Epithelial cell of esophagus (primary cell): ENCODE data around the gene ST8SIA6.
A peak's percentile ranks its signal among the peaks of the same experiment; 100 is the strongest.

Source experiments
- DNase-seq: peaks from one replicate; pipeline ENCODE4 v3.0.0; 2010; ENCODE audit warnings: low read depth
- H3K4me3 ChIP-seq: 2 replicates; pipeline ENCODE4 v1.5.1; 2011; ENCODE audit warnings: mild to moderate bottlenecking, low read length, control low read depth
- TF ChIP-seq, protein P1 (sequence below): IDR thresholded peaks from 2 replicates; pipeline ENCODE4 v1.5.1; 2011; ENCODE audit warnings: low read depth, mild to moderate bottlenecking, low read length, control low read depth, inconsistent platforms; ENCODE audit not compliant: insufficient read depth; ENCODE audit errors: missing control alignments

Gene ST8SIA6

DNA sequence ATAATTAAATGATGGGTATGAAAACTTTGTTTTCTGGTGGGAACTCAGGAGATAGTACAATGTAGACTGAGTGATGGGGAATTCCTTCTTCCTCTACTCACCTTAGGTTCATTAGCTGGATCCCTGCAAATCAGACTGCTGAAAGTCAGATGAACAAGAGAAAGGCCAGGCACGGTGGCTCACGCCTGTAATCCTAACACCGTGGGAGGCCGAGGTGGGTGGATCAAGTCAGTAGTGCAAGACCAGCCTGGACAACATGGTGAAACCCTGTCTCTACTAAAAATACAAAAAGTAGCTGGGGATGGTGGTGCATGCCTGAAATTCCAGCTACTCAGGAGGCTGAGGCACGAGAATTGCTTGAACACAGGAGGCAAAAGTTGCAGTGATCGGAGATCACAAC, 28.7 kb upstream of the ST8SIA6 start:
- no peak overlapping the region for H3K4me3 ChIP-seq
- TF ChIP-seq, protein P1, sequence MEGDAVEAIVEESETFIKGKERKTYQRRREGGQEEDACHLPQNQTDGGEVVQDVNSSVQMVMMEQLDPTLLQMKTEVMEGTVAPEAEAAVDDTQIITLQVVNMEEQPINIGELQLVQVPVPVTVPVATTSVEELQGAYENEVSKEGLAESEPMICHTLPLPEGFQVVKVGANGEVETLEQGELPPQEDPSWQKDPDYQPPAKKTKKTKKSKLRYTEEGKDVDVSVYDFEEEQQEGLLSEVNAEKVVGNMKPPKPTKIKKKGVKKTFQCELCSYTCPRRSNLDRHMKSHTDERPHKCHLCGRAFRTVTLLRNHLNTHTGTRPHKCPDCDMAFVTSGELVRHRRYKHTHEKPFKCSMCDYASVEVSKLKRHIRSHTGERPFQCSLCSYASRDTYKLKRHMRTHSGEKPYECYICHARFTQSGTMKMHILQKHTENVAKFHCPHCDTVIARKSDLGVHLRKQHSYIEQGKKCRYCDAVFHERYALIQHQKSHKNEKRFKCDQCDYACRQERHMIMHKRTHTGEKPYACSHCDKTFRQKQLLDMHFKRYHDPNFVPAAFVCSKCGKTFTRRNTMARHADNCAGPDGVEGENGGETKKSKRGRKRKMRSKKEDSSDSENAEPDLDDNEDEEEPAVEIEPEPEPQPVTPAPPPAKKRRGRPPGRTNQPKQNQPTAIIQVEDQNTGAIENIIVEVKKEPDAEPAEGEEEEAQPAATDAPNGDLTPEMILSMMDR = no peak
- DNase-seq = no peak

- TF ChIP-seq, protein P1 = no peak
- H3K4me3 ChIP-seq = no peak overlapping the region
- no peak for DNase-seq
These were observed 25.4 kb upstream of the ST8SIA6 start for GRCh38 chr10:17479822-17480221.

DNA sequence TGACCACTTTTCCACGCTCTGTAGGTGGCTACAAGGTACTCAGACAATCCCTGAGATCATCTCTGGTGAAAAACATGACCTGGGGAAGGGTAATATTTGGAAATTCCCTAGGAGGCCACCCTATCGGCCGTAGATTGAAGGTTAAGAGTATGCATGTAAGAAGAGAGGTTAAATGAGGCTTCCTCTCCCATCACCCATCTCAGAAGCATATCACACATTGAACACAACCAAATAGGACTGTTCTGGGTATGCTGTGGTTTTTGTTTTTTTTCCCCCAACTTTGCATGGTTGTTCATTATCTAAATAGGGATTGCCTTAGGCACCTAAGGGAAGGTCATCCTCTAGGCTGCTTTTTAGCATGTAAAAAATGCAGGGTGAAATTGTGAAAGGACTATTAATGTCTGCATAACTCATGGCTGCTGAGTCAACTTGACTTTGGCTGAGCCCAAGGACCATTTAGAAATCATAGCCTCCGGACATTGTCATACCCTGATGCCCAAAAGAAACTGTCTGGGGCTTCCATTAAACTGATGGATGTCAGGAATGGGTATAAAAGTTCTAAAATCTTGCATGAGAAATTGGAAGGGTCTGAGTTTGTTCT, 24.7 kb upstream of the ST8SIA6 start:
- TF ChIP-seq, protein P1 = no peak
- peak; percentile 27 for DNase-seq
- H3K4me3 ChIP-seq = no peak overlapping the region

DNA sequence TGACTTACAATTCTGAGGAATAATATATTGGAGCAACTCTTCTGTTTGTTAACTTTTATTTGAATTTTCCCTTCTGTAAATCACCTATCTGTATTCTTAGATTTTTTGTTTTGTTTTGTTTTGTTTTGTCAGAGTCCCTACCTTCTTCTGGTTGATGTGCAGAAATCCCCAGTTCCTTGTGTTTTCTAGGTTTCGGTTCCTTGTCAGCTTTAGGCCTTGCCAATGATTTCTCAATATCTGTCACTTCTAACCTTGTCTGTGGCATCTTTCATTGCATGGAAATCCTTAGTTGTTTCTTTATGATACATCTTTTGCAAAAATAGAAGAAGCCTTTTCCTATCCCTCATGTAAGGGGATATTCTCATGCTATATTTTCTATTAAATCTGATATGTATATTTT, 21.7 kb upstream of the ST8SIA6 start:
- TF ChIP-seq, protein P1 = no peak
- DNase-seq = no peak
- H3K4me3 ChIP-seq = no peak overlapping the region

DNA sequence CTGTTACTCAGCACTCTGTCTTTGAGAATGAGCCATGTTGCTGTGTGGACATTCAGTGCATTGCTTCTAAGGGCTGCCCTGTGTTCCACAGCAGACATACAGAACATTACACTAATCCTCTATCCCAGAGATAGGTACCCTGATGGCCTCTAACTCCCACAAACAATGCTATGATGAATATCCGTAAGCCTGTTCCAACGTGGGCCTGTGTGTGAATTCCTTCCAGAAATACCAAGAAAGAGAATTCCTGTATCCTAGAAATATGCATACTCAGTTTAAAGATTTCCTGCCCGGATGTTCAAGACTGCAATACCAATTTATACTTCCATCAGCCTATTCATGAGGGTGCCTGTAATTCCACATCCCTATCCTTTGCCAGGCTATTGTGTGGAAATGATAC, 21.3 kb upstream of the ST8SIA6 start:
- TF ChIP-seq, protein P1 = no peak
- H3K4me3 ChIP-seq = no peak overlapping the region
- no peak for DNase-seq

- peak; percentile 23 for DNase-seq
- TF ChIP-seq, protein P1 = peak; percentile 6
- H3K4me3 ChIP-seq = no peak overlapping the region
These were observed 20.4 kb upstream of the ST8SIA6 start for GRCh38 chr10:17474595-17475323.

DNA sequence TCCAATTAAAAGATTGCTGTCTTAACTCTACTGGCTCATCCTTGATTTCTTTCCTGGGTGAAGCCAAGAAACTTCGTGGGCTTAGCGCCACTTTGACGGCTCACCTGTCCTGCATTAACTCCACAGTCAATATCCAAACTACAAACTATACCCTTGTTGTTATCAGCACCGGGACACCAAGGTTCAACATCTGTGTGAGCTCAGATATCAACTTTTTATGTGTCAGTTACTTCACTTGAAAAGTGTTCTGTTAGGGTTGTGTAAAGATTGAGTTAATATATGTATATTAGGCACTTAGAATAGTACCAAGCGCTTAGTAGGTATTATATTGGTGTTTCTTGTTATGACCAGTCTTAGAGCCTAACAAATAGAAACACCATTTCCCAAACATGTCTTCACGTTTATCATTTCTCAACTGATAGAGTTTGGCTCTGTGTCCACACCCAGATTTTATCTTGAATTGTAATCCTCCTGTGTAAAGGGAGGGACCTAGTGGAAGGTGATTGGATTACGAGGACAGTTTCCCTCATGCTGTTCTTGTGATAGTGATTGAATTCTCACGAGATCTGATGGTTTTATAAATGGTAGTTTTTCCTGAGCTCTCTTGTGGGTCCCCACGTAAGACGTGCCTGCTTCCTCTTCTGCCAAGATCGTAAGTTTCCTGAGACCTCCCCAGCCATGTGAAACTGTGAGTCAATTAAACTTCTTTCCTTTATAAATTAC, 19.0 kb upstream of the ST8SIA6 start:
- no peak for DNase-seq
- no peak overlapping the region for H3K4me3 ChIP-seq
- TF ChIP-seq, protein P1 = no peak
